ENCODE measurements around the gene WDFY4.

WDFY4 gene

GRCh38 chr10:48945441-48946130 lies 260.9 kb downstream of the WDFY4 start:
- H3K9me3 ChIP-seq (ENCODE audit: control insufficient read depth, insufficient read depth, low read depth, low read length): no peaks in the 10 kb centered on the region
- H3K36me3 ChIP-seq (ENCODE audit: control insufficient read depth in 2 of 2, insufficient read depth in 1 of 2, low read length in 2 of 2): no peaks in the 10 kb centered on the region
- no peaks in the 10 kb centered on the region for H3K4me1 ChIP-seq (ENCODE audit: control insufficient read depth, insufficient read depth, low read length)
- H3K27ac ChIP-seq (ENCODE audit: extremely low read depth, low read depth, low read length): no peak overlapping the region
- TF ChIP-seq ZNF555 (tag by site-specific recombination; conservative IDR thresholded peaks at IDR 0.05) (no peak), ZNF223 (tag by site-specific recombination; IDR thresholded peaks at IDR 0.05) (no peak), PRDM4 (tag by site-specific recombination; IDR thresholded peaks at IDR 0.05) (no peak), ZNF560 (tag by site-specific recombination; IDR thresholded peaks at IDR 0.05; ENCODE audit: borderline replicate concordance) (no peak), ZNF18 (tag by site-specific recombination; IDR thresholded peaks at IDR 0.05) (peak; percentile 36; the same call in 1 of the 2 replicates), GLI4 (tag by site-specific recombination; IDR thresholded peaks at IDR 0.05) (no peak), ZNF558 (tag by site-specific recombination; IDR thresholded peaks at IDR 0.05) (no peak), PRDM10 (tag by site-specific recombination; IDR thresholded peaks at IDR 0.05) (no peak), SP3 (tag by site-specific recombination; IDR thresholded peaks at IDR 0.05) (no peak), AEBP2 (tag by site-specific recombination; IDR thresholded peaks at IDR 0.05; ENCODE audit: borderline replicate concordance) (no peak), ZNF211 (tag by site-specific recombination; IDR thresholded peaks at IDR 0.05; ENCODE audit: low read depth) (no peak), IKZF3 (tag by site-specific recombination; IDR thresholded peaks at IDR 0.05) (peak; percentile 28; the same call in 1 of the 2 replicates), ZNF362 (tag by site-specific recombination; IDR thresholded peaks at IDR 0.05) (no peak), ZNF121 (tag by site-specific recombination; IDR thresholded peaks at IDR 0.05) (no peak), ZNF280D (tag by site-specific recombination; IDR thresholded peaks at IDR 0.05) (no peak), ATF2 (tag by site-specific recombination; IDR thresholded peaks at IDR 0.05; ENCODE audit: low read depth) (no peak), ZNF214 (tag by site-specific recombination; IDR thresholded peaks at IDR 0.05; ENCODE audit: borderline replicate concordance) (no peak), FEZF1 (tag by site-specific recombination; IDR thresholded peaks at IDR 0.05) (peak; percentile 59)
- no peak overlapping the region for H3K4me3 ChIP-seq (ENCODE audit: low read depth, low read length)
- ChIA-PET CTCF (no interaction called here), POLR2A (no interaction called here)

All from HEK293 (cell line).